Gastrocnemius medialis (tissue), 4 donors: Measurements from ENCODE around the gene SHBG. TPM values are rescaled to one million over a fixed set of nuclear protein-coding genes. Genes with fewer than 3 reads are reported as not detected.
A peak's percentile ranks its signal among the peaks of the same experiment; 100 is the strongest.

Experiments
- ATAC-seq, 2 donors: fragments of 150-250 bp; one replicate each; pipeline ENCODE4 v1.9.1; 2016
- DNase-seq, 2 donors: peaks; one replicate each; pipeline ENCODE4 v3.0.0-alpha.2; 2019
- H3K27ac ChIP-seq, 4 donors: fragments of 200-600 bp; sonication (generic); 1 replicate in 1 of 4; 2 replicates in 3 of 4; pipeline ENCODE4 v1.5.1; 2016 to 2018; ENCODE audit warnings: mild to moderate bottlenecking in 2 of 4, moderate library complexity in 1 of 4
- H3K27me3 ChIP-seq, 3 donors: fragments of 200-600 bp; sonication (generic) in 2 of 3; 1 replicate in 1 of 3; 2 replicates in 2 of 3; pipeline versions ENCODE4 v1.5.1 to v1.6.0; 2016 to 2019; ENCODE audit warnings: mild to moderate bottlenecking in 1 of 3, moderate library complexity in 1 of 3
- H3K36me3 ChIP-seq, 2 donors: fragments of 200-600 bp; sonication (generic) in 1 of 2; one replicate each; pipeline ENCODE4 v1.5.1; 2017 to 2018
- H3K4me1 ChIP-seq, 2 donors: fragments of 200-600 bp; sonication (generic) in 1 of 2; one replicate each; pipeline ENCODE4 v1.5.1; 2016 to 2017; ENCODE audit warnings: mild to moderate bottlenecking in 2 of 2
- H3K4me3 ChIP-seq, 4 donors: fragments of 200-600 bp; sonication (generic) in 3 of 4; 1 replicate in 1 of 4; 2 replicates in 3 of 4; pipeline ENCODE4 v1.5.1; 2016 to 2019; ENCODE audit warnings: mild to moderate bottlenecking in 2 of 4
- H3K9me3 ChIP-seq, 3 donors: fragments of 200-600 bp; sonication (generic) in 2 of 3; 1 replicate in 1 of 3; 2 replicates in 2 of 3; pipeline ENCODE4 v1.5.1; 2016 to 2019
- CTCF ChIP-seq, 5 experiments: fragments of 450-650 bp in 3 of 5; fragments of 200-600 bp in 2 of 5; sonication (generic) in 2 of 5; IDR thresholded peaks in 4 of 5; conservative IDR thresholded peaks in 1 of 5; 1 replicate in 4 of 5; 2 replicates in 1 of 5; pipeline ENCODE4 v1.5.1; 2016 to 2019; ENCODE audit warnings: antibody characterized with exemption in 5 of 5, mild to moderate bottlenecking in 3 of 5, moderate library complexity in 3 of 5
- POLR2A ChIP-seq, 2 donors: fragments of 450-650 bp; IDR thresholded peaks; one replicate each; pipeline ENCODE4 v1.6.1; 2017; ENCODE audit warnings: antibody characterized with exemption in 2 of 2, mild to moderate bottlenecking in 2 of 2, moderate library complexity in 2 of 2
- in situ Hi-C, 4 donors: fragments of 200-750 bp; cut with MboI; loops; one replicate each; pipeline versions ENCODE4 v1.15.0 to v1.8.0; 2017; ENCODE audit warnings: low sequenced_read_pairs in 4 of 4
- intact Hi-C: fragments of 100-400 bp; cut with DNase I; formaldehyde crosslinking; loops from one replicate; pipeline ENCODE4 v1.15.1; 2023; ENCODE audit warnings: low total_unique reads
- total RNA-seq, 4 donors: library from RNA; depleted of rRNA; stranded (reverse); fragments of >200 nt; gene quantifications; one replicate each; pipeline versions ENCODE4 v1.1.0 to v1.2.3, GENCODE V29; 2016

The SHBG gene
- total RNA-seq, 4 donors from 2014 or later, result not detected

GRCh38 chr17:7588553-7589203 is 41.3 kb upstream of the SHBG start:
- H3K27me3 ChIP-seq, result no peaks in the 10 kb centered on the region
- intact Hi-C loops (loop anchor here (2.0 kb wide), 1 partner anchor 28 kb away; the partner anchor contains the start of gene SENP3), in situ Hi-C loops (no loop called here)
- peaks cover 0 to 50% of the 10 kb centered on the region in 2 donors for H3K36me3 ChIP-seq
- ATAC-seq (no peak), DNase-seq (no peak)
- peaks cover 26 to 38% of the 10 kb centered on the region in 2 donors for H3K4me1 ChIP-seq
- peak overlapping the region; percentile 64 to 81 (median 78) for H3K27ac ChIP-seq
- TF ChIP-seq CTCF (IDR thresholded peaks at IDR 0.05 in 4 of 5, conservative IDR thresholded peaks at IDR 0.05 in 1 of 5) (no peak), POLR2A (IDR thresholded peaks at IDR 0.05) (no peak)
- peak overlapping the region; percentile 42 to 59 (median 50) for H3K4me3 ChIP-seq
- no peaks in the 10 kb centered on the region for H3K9me3 ChIP-seq

GRCh38 chr17:7589204-7589868 is 40.6 kb upstream of the SHBG start:
- Histone ChIP-seq H3K36me3 (peaks cover 0 to 57% of the 10 kb centered on the region in 2 donors), H3K9me3 (no peaks in the 10 kb centered on the region), H3K27me3 (no peaks in the 10 kb centered on the region), H3K4me3 (peak overlapping the region; percentile 42 to 59 (median 50)), H3K4me1 (peaks cover 23 to 36% of the 10 kb centered on the region in 2 donors), H3K27ac (peak overlapping the region; percentile 64 to 81 (median 78))
- intact Hi-C loops, result loop anchor here (2.0 kb wide), 1 partner anchor 29 kb away; the partner anchor contains the start of gene SENP3
- in situ Hi-C loops, result no loop called here
- DNase-seq (peak; percentile 56 to 87), ATAC-seq (peak; percentile 77 to 79)
- TF ChIP-seq POLR2A (IDR thresholded peaks at IDR 0.05) (no peak), CTCF (IDR thresholded peaks at IDR 0.05 in 4 of 5, conservative IDR thresholded peaks at IDR 0.05 in 1 of 5) (peak; percentile 79 to 94 (median 92))

GRCh38 chr17:7589891-7590691 is 39.8 kb upstream of the SHBG start, which contains the start of gene SOX15:
Gene SOX15 (minus strand): TSS chr17:7590094. CDS start chr17:7589676, 418 bp downstream.
- peaks cover 15 to 29% of the 10 kb centered on the region in 2 donors for H3K4me1 ChIP-seq
- peak within 1 kb of the TSS; percentile 64 to 81 (median 78) for H3K27ac ChIP-seq
- in situ Hi-C loops, result no loop called here
- peak within 1 kb of the TSS; percentile 42 to 59 (median 50) for H3K4me3 ChIP-seq
- intact Hi-C loops, result loop anchor here (2.0 kb wide), 2 partner anchors 29 to 75 kb away; partner anchors contain the start of gene SENP3
- TF ChIP-seq CTCF (IDR thresholded peaks at IDR 0.05 in 4 of 5, conservative IDR thresholded peaks at IDR 0.05 in 1 of 5) (no peak), POLR2A (IDR thresholded peaks at IDR 0.05) (no peak)
- no peak for DNase-seq
- H3K27me3 ChIP-seq, result no peaks in the 10 kb centered on the region
- no peaks in the 10 kb centered on the region for H3K9me3 ChIP-seq
- peak in 1 of 2 donors; percentile 26 for ATAC-seq
- H3K36me3 ChIP-seq, result peaks cover 0 to 65% of the 10 kb centered on the region in 2 donors

- Histone ChIP-seq H3K4me1 (peaks cover 11 to 24% of the 10 kb centered on the region in 2 donors), H3K9me3 (no peaks in the 10 kb centered on the region), H3K36me3 (peaks cover 0 to 71% of the 10 kb centered on the region in 2 donors), H3K27me3 (no peaks in the 10 kb centered on the region), H3K27ac (peak overlapping the region; percentile 56 to 81 (median 70)), H3K4me3 (no peak overlapping the region)
- ATAC-seq (peak; percentile 50 to 67), DNase-seq (peak in 1 of 2 donors; percentile 67)
- TF ChIP-seq CTCF (IDR thresholded peaks at IDR 0.05 in 4 of 5, conservative IDR thresholded peaks at IDR 0.05 in 1 of 5) (no peak), POLR2A (IDR thresholded peaks at IDR 0.05) (no peak)
- in situ Hi-C loops, result no loop called here
- intact Hi-C loops, result loop anchor here (2.0 kb wide), 1 partner anchor 76 kb away; no protein-coding TSS in a partner anchor
Measured at GRCh38 chr17:7590743-7591142, 39.2 kb upstream of the SHBG start.
